ENCODE measurements around the gene ARHGEF26.

The ARHGEF26 gene

GRCh38 chr3:154210986-154211385, 89.8 kb downstream of the ARHGEF26 start:
- no peak for DNase-seq

- no peak for DNase-seq
These were observed 93.1 kb downstream of the ARHGEF26 start for GRCh38 chr3:154214306-154214705.

DNA sequence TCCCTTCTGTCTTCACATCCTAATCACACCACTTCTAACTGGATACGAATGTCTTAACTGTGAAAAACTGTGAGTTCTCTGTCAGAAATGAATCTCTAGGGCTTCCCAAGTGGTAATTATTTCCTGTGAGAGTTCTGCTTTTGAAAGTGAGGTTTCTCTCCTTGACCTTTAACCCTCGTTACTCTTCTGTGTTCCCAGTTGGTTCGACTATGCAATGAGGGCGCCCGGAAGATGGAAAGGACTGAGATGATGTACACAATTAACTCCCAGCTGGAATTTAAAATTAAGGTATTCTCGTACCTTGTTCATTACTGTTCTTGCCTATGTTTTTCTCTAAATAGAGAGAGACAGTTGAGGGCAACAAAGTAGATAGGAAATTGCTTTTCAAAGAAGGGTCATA, 96.5 kb downstream of the ARHGEF26 start:
- no peak for DNase-seq

GRCh38 chr3:154218728-154219127, 97.5 kb downstream of the ARHGEF26 start:
- DNase-seq, result no peak

GRCh38 chr3:154220462-154220861, 99.3 kb downstream of the ARHGEF26 start:
- DNase-seq, result no peak

DNA sequence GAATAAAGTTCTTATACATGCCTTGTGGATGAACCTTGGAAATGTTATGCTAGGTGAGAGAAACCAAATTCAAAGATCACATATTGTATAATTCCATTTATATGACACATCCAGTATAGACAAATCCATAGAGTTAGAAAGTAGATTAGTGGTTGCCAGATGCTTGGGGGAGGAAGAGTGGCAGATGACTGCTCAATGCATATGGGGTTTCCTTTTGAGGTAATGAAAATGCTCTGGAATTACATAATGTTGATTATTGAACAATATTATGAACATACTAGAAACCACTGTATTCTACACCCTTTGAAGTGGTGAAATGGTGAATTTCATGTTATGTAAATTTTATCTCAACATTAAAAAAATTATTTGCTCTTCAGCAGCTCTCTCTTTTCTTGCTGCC, 102.3 kb downstream of the ARHGEF26 start:
- no peak for DNase-seq

GRCh38 chr3:154224366-154224765, 103.2 kb downstream of the ARHGEF26 start:
- no peak for DNase-seq

DNA sequence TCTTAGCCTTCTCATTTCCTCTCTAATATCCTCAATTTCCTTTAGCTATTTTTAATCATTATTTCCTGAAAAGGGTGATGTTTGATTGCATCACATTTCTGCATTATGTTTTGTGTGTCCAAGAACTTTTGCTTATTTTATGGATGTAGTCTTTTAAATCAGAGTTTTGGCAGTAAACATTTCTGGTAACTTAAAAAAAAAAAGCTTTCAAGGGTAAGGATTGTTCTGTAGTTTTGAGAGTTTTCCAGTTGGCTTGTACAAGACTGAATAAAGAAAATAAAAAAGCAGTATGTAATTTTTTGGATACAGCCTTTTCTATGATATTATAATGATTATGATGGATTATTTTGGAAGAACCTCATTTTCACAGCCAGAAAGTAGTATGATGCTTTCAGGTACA, 103.7 kb downstream of the ARHGEF26 start:
- DNase-seq, result no peak

GRCh38 chr3:154225536-154225935, 104.3 kb downstream of the ARHGEF26 start:
- DNase-seq, result no peak

DNA sequence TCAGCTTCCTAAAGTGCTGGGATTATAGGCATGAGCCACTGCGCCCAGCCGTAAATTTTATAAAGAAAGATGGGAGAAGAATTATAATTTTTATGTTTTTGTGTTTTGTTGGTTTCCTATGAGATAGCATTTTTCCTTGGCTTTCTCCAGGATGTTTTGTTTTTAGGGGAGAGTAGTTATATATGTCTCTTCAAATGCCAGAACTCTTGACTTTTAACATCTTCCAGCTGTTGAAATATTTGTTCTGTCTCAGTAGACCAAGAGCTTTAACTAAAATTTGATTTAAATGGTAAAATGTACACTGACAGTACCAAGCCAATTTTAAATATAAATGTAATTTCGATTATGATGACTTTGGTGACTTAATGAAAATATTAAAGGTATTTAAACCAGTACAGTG, 106.3 kb downstream of the ARHGEF26 start:
- DNase-seq, result no peak

GRCh38 chr3:154228561-154229216, 107.5 kb downstream of the ARHGEF26 start:
- no peak for DNase-seq

DNA sequence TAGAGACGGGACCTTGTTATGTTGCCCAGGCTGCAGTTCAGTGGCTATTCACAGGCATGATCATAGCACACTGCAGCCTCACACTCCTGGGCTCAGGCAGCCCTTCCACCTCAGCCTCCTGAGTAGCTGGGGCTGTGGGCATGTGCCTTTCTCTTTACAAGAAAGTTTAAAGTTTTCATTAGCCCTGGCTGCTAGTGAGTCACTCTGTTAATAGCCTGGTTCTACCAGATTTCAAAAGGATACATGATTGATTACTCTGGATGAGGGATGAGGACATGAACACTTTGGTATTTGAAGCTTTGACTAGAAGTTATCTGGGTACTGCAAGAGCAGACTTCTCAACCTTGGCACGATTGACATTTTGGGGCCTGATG, 108.0 kb downstream of the ARHGEF26 start:
- no peak for DNase-seq

- no peak for DNase-seq
These were observed 114.1 kb downstream of the ARHGEF26 start for GRCh38 chr3:154235330-154235729.

- no peak for DNase-seq
These were observed 115.1 kb downstream of the ARHGEF26 start for GRCh38 chr3:154236331-154236730.

GRCh38 chr3:154240235-154240634, 119.0 kb downstream of the ARHGEF26 start:
- no peak for DNase-seq

DNA sequence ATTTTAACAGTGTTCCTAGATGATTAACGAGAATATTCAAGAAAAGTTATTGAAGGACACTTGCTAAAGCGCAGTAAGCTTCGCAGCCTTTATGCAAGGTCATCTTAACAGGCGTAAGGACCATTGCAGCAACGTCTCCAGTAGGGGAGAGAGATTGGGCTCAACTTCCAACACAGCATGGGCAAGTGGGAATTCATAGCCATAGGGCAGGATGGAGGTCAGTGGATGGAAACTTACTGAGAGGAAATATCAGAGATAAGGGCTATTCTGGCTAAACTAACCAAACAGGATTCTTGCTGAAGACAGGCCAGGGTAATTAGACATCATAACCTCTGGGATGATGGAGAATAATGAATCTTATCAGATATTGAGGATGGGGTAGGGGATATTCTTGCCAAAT, 120.3 kb downstream of the ARHGEF26 start:
- DNase-seq, result no peak

- no peak for DNase-seq
These were observed 121.6 kb downstream of the ARHGEF26 start for GRCh38 chr3:154242766-154243165.

- no peak for DNase-seq
These were observed 122.2 kb downstream of the ARHGEF26 start for GRCh38 chr3:154243353-154243752.

DNA sequence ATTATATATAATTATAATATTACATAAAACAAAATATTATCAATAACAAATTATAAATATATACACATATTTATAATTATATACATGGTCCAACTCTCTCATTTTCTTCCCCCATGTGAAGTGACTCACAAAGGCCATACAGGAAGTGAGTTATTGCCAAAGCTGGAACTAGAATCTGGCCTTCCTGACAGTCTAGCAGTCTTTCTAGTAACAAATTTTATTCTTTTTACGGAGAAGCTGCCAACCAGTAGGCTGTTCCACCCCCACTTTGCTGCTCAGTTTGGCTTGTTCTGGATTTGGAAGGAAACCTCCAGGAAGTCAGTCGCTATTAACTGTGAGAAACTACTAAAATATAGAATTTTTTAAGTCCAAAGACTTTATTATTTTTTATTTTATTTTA, 123.5 kb downstream of the ARHGEF26 start:
- DNase-seq, result no peak

- DNase-seq, result no peak
These were observed 126.7 kb downstream of the ARHGEF26 start for GRCh38 chr3:154247806-154248415.

DNA sequence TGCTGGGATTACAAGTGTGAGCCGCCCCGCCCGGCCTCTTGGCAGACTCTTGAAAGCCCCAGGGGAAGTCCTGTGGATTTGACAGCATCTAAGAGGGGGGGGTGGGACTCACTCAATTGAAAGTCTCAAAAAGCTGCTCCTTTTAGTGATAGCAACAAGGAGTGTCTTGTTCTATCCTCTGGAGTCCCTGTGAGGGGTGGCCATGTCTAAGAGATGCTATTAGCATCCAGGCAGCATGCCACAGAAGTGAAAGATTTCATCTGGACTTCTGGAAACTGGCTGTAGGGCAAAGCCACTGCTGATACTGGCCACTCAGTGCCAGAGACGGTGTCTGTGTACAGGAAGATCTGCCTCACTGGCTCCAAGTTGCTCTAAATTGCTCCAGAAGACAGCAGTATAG, 129.1 kb downstream of the ARHGEF26 start:
- no peak for DNase-seq

DNA sequence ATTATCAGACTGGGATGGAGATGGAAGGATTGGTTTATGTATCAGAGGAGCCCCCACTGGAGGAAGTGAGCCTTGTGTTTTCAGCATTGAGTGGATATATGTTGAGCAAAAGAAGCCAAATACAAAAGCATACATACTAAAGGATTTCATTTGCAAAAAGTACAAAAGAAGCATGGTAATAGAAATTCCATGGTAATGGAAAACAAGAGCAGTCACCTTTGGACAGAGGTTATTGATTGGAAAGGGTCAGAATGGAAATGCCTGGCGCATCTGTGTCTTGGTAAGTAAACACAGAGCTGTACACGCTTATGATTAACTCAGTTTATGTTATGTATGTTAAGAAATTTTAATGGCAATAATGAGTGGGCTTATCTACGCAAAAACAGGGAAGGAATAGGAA, 130.4 kb downstream of the ARHGEF26 start:
- no peak for DNase-seq

DNA sequence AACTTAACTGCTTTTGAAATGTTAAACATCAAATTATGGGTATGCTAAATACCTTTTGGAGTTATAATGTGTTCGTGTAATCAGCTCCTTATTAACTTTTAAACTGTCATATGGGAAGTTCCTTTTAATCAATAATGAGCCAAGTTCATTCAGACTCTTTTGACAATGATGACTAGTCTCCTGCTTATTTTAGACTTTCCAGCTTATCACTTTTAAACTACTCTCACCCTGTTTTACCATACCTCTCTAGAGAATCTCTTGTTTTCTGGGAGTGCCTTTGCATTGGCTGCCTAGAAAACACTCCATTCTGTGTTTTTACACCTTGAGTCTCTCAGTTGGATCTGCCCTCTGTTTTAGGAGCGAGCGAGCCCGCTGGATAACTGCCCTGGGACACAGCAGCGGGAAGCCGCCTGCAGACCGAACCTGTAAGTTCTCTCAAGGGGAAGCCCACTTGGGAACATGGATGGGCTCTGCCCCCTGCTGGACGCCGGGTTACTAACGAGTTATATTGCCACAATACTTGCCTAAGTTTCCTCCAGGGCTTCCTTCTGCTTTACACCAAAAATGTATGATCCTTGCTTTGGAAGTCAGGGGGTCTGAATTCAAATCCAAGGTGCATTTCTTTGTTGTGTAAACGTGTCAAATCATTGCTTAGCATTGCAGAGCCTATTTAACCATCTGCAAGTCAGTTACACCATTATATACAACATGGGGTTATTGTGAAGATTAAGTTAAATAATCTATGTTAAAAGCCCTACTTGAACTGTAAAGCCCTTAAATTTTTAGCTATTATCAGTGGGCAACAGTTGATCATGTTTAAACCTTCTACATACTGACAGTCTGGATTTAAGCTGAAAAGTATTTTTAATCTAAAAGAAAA, 131.8 kb downstream of the ARHGEF26 start:
- peak; percentile 49 for DNase-seq

DNA sequence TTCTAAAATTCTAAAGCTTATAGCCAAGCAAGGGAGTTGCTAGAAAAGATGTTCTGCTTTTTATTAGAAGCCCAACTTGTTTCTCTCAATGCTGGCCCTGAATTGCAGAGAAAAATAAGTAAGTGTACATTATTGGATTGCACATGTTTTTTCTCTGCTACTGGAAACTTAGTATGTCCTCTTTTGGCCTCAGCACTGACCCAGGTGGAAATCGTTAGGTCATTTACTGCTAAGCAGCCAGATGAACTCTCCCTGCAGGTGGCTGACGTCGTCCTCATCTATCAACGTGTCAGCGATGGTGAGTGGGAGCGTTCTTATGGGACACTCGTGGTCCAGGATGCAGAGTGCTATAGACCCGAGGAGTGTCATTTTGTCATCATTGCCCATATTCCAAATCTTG, 133.3 kb downstream of the ARHGEF26 start:
- DNase-seq, result no peak

Measured in DMS79 (cell line).